ENCODE measurements around the gene RPP25L.

Gene RPP25L

GRCh38 chr9:34572092-34572491, 39.8 kb downstream of the RPP25L start:
- TF ChIP-seq CTCF (IDR thresholded peaks at IDR 0.05): no peak
- H3K4me3 ChIP-seq: no peak overlapping the region
- H3K27ac ChIP-seq: no peak overlapping the region
- DNase-seq (ENCODE audit: low spot score): no peak

- TF ChIP-seq CTCF (IDR thresholded peaks at IDR 0.05): no peak
- H3K4me3 ChIP-seq: no peak overlapping the region
- DNase-seq (ENCODE audit: low spot score): no peak
- H3K27ac ChIP-seq: peak overlapping the region in 1 of 2 donors; percentile 32
These were observed 40.5 kb downstream of the RPP25L start for GRCh38 chr9:34571481-34571810.

GRCh38 chr9:34570809-34571480, 41.0 kb downstream of the RPP25L start:
- Histone ChIP-seq H3K4me3 (no peak overlapping the region), H3K27ac (peak overlapping the region in 1 of 2 donors; percentile 32)
- no peak for TF ChIP-seq CTCF (IDR thresholded peaks at IDR 0.05)
- DNase-seq (ENCODE audit: low spot score): no peak

GRCh38 chr9:34570376-34570775, 41.5 kb downstream of the RPP25L start:
- no peak for DNase-seq (ENCODE audit: low spot score)
- TF ChIP-seq CTCF (IDR thresholded peaks at IDR 0.05): no peak
- H3K4me3 ChIP-seq: no peak overlapping the region
- no peak overlapping the region for H3K27ac ChIP-seq

- Histone ChIP-seq H3K27ac (no peak overlapping the region), H3K4me3 (no peak overlapping the region)
- DNase-seq (ENCODE audit: low spot score): no peak
- no peak for TF ChIP-seq CTCF (IDR thresholded peaks at IDR 0.05)
These were observed 43.1 kb downstream of the RPP25L start for GRCh38 chr9:34568774-34569173.

GRCh38 chr9:34568133-34568532, 43.8 kb downstream of the RPP25L start:
- no peak overlapping the region for H3K27ac ChIP-seq
- H3K4me3 ChIP-seq: no peak overlapping the region
- no peak for DNase-seq (ENCODE audit: low spot score)
- TF ChIP-seq CTCF (IDR thresholded peaks at IDR 0.05): no peak

- no peak for DNase-seq (ENCODE audit: low spot score)
- H3K4me3 ChIP-seq: no peak overlapping the region
- no peak overlapping the region for H3K27ac ChIP-seq
- TF ChIP-seq CTCF (IDR thresholded peaks at IDR 0.05): no peak
These were observed 44.9 kb downstream of the RPP25L start for GRCh38 chr9:34566972-34567371.

All from coronary artery (tissue), 2 donors.